D721Med (cell line): ENCODE results near the gene WDR1.

Source experiments
- DNase-seq: peaks from one replicate; pipeline ENCODE4 v3.0.0; 2011; ENCODE audit warnings: low spot score; ENCODE audit not compliant: insufficient read length
- FAIRE-seq: peaks from 2 replicates; lab custom pipeline; 2011; peaks lifted over from hg19 to GRCh38; lab: Jason Lieb, UNC
- TF ChIP-seq, protein P1 (sequence below): IDR thresholded peaks from 2 replicates; pipeline ENCODE4 v1.5.1; 2012; ENCODE audit warnings: mild to moderate bottlenecking, control low read depth; ENCODE audit not compliant: insufficient read depth; ENCODE audit errors: missing control alignments

The WDR1 gene

DNA sequence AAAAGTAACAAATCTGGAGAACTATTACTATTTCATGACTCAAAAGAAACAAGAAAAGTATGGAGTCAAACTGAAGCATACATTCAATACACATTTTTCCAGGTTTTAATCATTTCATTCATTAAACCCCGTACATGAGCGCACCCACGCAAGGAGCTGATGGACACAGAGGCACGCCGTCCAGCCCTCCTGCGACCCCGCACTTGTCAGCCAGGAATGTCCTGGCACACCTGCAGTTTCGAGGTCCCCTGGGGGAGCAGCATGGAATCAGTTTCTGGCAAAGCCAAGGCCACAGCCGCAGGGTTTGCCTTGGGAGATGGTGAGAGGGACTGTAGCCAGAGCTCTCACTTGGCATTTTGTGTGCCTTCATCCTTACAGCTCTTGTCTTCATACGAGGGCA lies 82.5 kb downstream of the WDR1 start:
- FAIRE-seq (no peak), DNase-seq (no peak)
- TF ChIP-seq, protein P1, sequence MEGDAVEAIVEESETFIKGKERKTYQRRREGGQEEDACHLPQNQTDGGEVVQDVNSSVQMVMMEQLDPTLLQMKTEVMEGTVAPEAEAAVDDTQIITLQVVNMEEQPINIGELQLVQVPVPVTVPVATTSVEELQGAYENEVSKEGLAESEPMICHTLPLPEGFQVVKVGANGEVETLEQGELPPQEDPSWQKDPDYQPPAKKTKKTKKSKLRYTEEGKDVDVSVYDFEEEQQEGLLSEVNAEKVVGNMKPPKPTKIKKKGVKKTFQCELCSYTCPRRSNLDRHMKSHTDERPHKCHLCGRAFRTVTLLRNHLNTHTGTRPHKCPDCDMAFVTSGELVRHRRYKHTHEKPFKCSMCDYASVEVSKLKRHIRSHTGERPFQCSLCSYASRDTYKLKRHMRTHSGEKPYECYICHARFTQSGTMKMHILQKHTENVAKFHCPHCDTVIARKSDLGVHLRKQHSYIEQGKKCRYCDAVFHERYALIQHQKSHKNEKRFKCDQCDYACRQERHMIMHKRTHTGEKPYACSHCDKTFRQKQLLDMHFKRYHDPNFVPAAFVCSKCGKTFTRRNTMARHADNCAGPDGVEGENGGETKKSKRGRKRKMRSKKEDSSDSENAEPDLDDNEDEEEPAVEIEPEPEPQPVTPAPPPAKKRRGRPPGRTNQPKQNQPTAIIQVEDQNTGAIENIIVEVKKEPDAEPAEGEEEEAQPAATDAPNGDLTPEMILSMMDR: no peak

DNA sequence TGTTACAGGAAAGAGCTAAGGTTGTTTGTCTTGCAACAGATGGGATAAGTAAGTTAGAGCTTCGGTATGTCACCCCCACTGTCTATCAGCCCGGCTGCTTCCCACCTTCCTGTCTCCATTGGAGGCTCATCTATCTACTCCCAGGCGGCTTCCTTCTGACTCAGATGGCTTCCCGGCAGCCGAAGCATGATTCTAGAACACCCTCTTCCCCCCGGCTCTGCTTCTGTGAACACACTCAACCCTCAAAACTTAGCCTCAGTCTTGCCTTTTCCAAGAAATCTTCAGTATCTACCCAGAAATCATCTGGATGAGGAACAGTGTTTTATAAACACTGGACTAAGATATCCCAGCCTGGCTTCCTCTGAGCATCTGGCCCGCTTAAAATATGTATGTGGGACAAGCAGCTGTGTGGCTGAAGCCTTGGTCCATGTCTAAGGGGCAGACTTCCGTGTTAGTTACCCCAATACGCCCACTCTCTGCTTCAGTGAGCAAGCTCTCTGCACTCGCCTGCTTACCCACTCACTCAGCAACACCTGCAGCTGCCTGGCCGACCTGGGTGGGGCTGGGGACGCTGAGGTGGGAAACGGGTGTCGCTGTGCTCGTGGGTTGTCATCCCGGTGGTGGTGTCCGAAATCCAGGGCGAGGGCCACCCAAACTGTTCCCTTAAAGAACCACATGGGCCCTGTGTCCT lies 83.3 kb downstream of the WDR1 start:
- DNase-seq (no peak), FAIRE-seq (no peak)
- TF ChIP-seq, protein P1: no peak

DNA sequence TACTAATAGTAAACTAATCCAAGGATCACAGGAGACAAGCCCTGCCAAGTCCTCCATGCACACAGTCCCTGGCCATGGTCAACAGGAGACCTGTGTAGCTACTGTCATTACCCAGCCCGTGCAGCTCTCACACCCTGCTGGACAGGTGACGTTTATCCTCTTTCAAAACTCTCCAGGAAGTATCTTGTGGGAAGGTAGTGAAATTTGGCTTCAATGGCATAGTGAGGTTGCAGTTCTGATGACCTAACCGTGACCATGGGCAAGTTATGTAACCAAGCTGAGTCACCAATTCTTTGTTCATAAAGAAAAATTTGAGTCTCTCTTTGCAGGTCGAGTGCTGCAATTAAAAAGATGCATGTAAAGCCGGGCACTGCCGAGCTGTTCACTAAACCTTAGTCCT lies 84.0 kb downstream of the WDR1 start:
- DNase-seq: no peak
- no peak for FAIRE-seq
- TF ChIP-seq, protein P1: no peak

DNA sequence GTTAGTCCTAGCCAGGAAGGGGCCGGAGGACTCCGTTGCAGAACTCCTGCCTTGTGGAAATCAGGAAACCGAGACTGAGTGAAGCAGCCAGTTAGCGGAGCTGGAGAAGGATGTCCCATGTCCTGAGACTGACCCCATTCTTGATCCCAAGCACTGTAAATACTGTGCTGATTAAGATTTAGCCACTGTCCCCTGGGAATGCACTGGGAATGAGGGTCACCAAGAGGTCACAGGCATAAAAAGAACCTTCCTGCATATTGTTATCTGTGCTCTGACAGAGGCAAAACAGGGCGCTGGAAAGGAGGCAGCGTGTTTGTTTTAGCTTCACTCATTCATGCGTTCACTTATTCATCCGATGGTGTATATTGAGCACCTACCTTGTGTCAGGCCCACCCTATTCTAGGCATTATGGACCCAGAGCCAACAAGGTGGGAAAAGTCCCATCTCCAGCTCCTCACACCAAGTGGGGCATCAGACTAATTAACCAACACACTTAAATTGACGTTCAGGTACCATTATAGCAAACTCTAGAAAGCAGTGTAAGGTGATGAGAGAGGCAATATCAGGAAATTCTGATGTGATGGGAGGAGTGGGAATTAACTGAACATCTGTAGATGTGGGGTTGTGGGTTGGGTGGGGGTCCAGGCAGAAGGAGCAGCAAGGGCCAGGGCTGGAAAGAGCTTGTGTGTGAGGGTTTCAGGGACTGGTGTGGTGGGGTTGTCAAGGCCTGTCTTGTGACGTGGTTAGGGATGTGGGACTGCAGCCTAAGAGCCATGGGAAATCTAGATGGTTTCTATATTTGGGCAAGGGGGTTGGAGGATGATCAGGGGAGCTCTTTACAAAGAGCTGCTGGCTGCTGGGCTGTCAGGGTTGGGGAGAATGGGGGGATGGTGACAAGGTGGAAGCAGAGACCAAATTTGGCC lies 84.7 kb downstream of the WDR1 start:
- FAIRE-seq (no peak), DNase-seq (no peak)
- TF ChIP-seq, protein P1: no peak

DNA sequence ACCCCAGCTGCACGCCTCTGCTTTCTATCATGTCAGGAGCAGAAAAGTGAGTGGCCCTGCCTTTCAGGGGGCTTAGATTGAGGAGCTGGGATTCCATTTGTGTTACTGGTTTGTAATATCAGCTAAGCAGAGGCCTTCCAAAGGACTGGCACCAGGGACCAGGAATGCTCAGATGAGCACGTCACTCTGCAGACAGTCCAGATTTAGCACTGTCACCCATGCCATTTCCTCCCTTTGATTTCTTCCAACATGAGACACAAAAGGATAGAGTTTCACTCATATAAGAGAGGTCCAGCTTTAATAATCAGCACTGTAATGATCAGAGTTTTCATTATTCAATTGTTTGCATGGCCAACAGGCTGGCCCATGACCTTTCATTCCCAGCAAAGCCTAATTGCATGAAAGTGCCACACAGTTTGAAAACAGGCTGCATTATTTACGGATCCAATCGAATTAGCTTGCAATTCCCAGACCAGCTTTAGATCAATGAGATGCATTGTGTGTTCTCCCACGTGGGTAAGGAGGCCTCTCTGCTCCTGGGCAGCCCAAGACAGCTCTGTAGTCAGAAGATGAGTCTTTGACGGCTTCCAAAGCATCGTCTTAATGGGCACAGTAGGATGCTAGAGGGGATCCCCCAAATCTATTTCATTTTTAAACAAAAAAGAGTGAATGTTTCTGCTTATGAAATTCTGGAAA lies 85.5 kb downstream of the WDR1 start:
- FAIRE-seq (no peak), DNase-seq (no peak)
- TF ChIP-seq, protein P1: no peak

DNA sequence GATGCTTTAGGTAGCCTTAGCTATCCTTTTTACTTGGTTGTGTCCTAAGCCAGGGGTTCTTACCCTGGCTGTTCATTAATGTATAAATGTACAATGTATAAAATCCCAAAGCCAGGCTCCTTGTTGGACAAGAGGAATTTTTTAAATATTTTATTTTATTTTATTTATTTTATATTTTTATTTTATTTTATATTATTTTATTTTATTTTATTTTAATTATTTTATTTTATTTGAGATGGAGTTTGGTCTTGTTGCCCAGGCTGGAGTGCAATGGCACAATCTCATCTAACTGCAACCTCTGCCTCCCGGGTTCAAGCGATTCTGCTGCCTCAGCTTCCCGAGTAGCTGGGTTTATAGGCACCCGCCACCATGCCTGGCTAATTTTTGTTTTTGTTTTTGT lies 87.2 kb downstream of the WDR1 start:
- DNase-seq (no peak), FAIRE-seq (no peak)
- TF ChIP-seq, protein P1: no peak
